GM19397 (cell line): ENCODE measurements around the gene CAMK1D.
"Not testable (repeated sequence)": the region's sequence is repeated elsewhere in the genome, so short reads cannot be mapped to it uniquely, and the experiment has no call there.

Experiments used
- ATAC-seq: cut with Tn5 transposase; IDR thresholded peaks from one replicate; pipeline ENCODE4 v1.9.1; 2021; ENCODE audit warnings: mild to moderate bottlenecking, moderate library complexity; ENCODE audit not compliant: unreplicated experiment

Gene CAMK1D

DNA sequence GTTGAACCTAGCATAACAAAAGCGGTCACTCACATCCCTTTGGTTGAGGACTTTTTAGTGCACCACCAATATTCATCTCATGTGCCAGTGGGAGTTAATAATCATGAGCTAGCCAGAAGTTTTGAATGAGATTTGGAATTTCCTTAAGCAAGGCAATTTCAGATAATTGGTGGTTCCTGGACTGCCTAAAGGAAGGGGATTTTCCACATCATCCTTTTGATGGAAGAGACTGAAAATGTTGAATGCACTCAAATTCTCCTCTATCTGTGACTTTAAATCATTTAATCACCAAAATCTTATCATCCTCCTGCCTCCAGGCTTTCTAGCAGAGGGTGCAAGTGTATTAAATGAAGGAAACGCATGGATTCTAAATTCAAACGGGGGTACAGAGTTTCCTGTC, 391.5 kb downstream of the CAMK1D start:
- ATAC-seq, result no peak

DNA sequence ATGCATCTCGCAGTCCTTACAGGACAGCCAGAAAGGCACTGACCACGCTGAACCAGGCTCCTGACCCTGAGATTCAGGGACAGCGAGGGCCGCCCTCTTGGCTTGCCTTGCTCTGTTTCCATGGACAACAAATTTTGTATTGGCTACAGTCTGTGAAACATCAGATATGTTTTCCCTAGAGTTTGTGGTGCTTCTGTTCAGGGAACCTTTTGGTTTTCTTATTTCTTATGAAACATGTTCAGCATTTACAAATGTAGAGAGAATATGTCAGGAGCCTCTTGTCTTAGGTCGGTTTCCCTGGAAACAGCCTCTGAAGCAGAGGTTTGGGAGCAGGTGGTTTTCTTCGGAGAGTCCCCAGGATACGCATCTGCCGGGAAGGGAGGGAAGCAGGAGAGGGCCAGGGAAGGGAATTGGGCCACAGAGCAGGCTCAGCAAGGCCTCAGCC, 392.0 kb downstream of the CAMK1D start:
- no peak for ATAC-seq

- ATAC-seq, result no peak
Observed at GRCh38 chr10:12742771-12743170, 393.4 kb downstream of the CAMK1D start.

DNA sequence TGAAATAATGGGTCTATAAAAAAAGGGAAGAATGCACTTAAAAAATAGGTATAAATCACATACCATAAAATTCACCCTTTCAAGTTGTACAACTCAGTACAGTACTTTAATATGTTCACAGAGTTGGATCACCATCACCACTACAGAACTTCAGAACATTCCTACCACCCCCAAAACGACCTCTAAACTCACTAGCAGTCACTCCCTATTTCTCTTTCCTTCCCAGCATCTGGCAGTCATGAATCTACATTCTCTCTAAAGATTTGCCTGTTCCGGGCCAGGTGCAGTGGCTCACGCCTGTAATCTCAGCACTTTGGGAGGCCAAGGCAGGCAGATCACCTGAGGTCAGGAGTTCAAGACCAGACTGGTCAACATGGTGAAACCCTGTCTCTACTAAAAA, 394.1 kb downstream of the CAMK1D start:
- not testable (repeated sequence) for ATAC-seq

DNA sequence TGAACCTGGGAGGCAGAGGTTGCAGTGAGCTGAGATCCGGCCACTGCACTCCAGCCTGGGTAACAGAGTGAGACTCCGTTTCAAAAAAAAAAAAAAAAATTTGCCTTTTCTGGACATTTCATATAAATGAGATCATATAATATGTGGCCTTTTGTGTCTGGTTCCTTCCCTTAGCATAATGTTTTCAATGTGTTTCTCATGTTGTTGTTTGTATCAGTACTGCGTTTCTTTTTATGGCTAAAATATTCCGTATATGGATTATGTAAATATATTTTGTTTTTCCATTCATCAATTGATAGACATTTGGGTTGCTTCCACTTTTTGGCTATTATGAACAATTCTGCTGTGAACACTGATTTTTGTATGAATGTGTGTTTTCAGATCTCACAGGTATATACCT, 394.6 kb downstream of the CAMK1D start:
- ATAC-seq, result no peak

DNA sequence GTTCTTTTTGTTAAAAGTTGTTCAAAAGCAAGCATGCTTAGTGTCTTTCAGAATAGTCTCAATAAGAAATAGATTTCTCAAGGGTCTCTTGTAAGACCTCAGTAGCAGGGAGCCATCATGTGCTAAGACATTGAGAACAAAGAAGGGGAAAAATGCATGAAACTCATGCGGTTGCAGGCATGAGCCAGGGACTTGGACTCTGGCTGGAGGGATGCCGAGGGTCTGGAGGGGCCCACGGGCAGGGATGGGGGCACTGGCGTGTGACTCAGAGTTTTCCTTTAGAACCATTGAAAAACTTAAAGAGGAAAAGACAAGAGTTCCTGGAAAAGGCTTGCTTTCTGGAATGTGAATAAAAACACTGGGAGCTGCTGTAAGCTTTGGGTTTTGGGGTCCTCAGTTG, 398.8 kb downstream of the CAMK1D start:
- ATAC-seq, result no peak

DNA sequence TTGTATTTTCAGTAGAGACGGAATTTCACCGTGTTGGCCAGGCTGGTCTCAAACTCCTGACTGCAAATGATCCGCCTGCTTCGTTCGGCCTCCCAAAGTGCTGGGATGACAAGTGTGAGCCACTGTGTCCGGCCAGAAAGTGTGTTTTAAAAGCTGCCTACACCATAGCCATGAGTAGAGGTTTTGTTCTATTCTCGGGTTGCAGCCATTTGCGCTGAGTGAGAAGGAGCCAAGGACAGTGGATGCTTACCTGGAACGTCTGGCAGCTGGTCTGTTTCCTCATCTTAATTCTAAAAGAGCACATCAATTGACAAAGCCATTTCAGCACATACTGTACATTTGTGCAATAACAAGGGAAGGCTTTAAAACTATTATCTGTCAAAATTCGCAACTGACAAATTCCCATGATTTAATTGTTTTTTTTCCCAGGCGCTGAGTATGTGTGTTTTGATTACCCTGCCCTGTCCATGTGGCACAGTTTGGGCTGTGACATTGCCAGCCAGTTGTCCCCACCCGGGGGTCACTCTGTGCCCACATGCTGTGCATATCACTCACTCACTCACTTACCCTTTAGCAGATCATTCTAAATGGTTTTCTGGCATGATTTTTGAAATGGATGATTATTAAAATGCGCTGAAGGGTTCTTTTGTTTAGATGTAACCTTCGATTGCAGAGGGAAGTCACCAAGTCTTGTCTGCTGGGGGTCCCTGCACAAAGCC, 400.6 kb downstream of the CAMK1D start:
- no peak for ATAC-seq

- no peak for ATAC-seq
Observed at GRCh38 chr10:12750526-12751201, 401.3 kb downstream of the CAMK1D start.

- ATAC-seq, result no peak
Observed at GRCh38 chr10:12755075-12755474, 405.7 kb downstream of the CAMK1D start.

GRCh38 chr10:12757351-12757750, 408.0 kb downstream of the CAMK1D start:
- no peak for ATAC-seq

DNA sequence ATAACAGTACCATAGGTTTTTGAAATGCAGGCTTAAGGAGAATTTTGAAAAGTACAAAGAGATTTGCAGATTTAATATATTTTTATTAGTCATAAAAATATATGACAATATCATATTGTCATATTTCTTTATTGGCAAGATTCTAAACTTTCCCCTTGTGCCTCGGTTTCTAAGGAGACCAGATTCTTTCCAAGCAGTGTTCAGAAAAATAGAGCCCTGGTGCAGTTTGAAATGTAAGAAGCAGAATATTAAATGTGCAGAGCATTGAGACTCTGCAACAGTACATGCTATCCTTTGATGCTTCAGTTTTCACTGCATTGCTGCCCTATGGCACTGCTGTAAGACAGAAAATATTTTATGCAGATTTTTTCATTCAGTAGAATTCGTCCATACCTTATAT, 408.9 kb downstream of the CAMK1D start:
- ATAC-seq, result no peak

GRCh38 chr10:12766223-12766622, 416.9 kb downstream of the CAMK1D start:
- no peak for ATAC-seq

DNA sequence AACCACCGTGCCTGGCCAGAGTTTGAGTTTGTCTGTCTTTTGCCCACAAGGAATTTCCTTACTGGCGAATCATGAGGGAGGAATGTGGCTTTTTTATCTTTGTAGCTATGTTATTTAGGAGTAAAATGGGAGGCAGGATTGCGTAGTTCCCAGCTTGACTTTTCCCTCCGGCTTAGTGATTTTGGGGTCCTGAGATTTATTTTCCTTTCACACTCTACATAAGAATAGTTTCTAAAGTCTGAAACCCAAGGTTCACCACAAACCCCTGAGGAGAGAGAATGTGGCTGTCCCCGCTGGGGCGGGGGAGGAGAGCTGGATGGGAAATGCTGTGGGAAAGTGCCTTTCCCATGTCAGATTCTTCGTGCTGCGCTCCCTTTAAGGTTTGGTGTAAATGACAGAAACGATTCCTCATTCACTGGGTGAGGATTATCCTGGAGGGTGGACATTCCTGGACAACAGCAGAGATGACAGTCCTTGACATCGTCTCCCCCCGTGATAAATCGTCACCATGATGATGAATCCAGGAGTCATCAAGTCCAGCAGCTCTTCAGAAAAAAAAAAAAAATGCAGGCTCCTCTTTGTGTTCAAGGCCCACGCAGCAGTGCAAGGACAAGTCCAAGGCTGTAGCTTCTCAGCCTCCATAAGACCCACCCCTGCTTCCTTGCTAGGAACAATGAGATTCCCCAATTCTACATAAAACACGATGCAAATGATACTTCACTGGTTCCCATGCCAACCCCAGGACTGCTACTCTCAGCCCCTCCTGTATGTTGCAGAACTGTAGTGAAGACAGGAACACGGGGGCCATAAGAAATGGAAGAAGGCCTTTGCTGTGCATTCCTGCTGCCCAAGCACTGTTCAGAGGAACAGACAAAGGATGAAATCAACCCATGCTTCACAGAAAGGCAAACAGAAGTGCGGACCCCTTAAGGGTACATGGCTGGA, 419.1 kb downstream of the CAMK1D start:
- ATAC-seq, result no peak

- ATAC-seq, result no peak
Observed at GRCh38 chr10:12769323-12770044, 420.1 kb downstream of the CAMK1D start.

DNA sequence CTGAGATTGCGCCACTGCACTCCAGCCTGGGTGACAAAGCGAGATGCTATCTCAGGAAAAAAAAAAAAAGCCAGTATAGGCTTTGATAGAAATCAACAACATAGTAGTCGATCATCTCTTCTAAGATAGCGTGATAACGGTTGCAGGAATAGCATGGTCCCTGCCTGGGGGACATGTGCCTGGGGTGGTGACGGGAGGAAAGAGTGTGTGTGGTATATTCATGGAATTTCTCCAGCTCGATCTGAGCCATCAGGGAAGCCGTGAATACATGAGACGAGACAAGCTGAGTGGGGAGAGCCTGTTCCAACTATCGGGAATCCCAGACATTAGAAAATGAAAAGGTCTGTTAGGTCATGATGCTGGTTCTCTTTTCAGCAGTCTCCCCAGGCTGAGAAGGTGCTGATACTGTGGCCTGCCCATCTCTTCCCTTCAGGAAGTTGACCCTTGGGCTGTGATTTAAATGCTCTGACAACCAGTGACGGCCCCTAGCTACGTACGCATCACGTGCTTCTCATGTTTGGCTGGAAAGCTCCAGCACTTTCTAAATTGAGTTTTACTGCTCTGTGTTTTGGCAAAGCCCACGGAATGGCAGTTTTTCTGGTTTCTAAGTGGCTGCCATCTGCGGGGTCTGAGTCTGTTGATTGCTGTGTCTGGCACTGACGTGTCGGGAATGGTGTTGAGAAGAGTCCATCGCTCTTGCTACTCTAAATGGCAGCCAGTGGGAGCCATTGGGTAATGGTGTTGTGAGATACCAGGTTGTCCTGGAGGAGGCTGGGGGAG, 422.8 kb downstream of the CAMK1D start:
- ATAC-seq, result no peak

DNA sequence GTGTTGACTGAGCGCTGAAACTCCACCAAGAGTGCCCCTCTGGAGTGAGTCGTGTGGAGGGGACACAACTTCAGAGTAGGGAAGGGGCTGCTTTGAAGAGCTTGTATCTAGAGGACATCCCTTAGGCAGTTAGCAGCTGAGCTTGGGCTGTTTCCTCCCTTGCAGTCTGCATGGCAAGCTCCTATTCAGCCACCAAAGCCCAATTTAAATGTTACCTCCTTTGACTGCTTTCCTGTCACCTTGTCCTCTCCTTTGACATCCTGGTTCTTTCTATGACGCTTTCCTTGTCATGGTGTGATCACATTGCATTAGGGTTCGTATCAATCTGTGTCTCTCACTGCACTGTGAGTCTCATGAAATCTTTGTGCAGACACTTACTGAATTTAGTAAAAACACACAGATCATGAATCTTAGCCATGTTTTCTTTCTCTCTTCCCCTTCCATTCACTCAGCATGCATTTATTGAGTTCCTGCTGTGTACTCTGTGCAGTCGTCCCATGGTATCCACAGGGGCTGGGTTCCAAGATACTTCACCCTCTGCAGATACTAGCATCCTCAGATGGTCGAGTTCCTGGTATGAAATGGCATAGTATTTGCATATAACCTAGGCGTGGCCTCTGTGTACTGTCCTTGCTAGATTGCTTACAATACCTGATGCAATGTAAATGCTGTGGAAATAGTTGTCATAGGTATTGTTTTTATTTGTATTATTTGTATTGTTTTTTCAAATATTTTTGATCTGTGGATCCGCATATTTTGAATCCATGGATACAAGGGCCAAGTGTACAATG, 423.6 kb downstream of the CAMK1D start:
- no peak for ATAC-seq

DNA sequence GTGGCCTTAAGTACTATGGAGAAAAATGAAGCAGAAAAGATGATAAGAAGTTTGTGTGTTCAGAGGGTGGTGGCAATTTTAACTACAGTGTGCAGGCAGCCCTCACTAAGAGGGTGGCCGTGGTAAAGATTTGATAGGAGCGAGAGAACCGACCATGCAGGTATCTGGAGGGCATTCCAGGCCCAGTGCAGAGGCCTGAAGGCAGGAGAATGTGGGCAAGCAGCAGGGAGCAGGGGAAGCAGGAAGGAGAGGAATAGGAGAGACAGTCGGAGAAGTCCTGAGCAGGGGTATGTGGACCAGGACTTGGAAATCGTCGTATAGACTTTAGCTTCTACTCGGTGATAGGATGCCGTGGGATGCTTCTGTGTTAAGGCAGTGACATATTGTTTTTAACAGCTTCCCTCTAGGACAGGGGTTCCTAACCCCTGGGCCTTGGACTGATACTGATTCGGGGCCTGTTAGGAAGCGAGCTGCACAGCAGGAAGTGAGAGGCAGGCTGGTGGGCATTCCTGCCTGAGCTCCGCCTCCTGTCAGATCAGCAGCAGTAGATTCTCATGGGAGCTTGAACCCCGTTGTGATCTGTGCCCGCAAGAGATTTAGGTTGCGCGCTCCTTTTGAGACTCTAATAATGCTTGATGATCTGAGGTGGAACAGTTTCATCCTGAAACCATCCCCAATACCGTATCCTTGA, 425.0 kb downstream of the CAMK1D start:
- ATAC-seq, result no peak

- no peak for ATAC-seq
Observed at GRCh38 chr10:12777840-12778585, 428.7 kb downstream of the CAMK1D start.
